ENCODE measurements around the gene SERP1. TPM values are rescaled to one million over a fixed set of nuclear protein-coding genes. Genes with fewer than 3 reads are reported as not detected.
A peak's percentile ranks its signal among the peaks of the same experiment; 100 is the strongest.

SERP1 gene
- total RNA-seq, 1 donor from 2014 or later, result 120 TPM

- Mint-ChIP-seq H3K27ac (no peak overlapping the region), H3K4me1 (no peaks in the 10 kb centered on the region), H3K9me3 (no peaks in the 10 kb centered on the region), H3K36me3 (peaks cover 17% of the 10 kb centered on the region), H3K4me3 (no peak overlapping the region), H3K27me3 (ENCODE audit: insufficient read depth, low read depth) (no peaks in the 10 kb centered on the region)
- H3K4me1 ChIP-seq, result no peaks in the 10 kb centered on the region
- H3K9me3 ChIP-seq (ENCODE audit: low read depth), result no peaks in the 10 kb centered on the region
- TF ChIP-seq EZH2phosphoT487 (IDR thresholded peaks at IDR 0.05), result no peak
- TF ChIP-seq EZH2 (IDR thresholded peaks at IDR 0.05), result no peak
- TF ChIP-seq, protein P1, sequence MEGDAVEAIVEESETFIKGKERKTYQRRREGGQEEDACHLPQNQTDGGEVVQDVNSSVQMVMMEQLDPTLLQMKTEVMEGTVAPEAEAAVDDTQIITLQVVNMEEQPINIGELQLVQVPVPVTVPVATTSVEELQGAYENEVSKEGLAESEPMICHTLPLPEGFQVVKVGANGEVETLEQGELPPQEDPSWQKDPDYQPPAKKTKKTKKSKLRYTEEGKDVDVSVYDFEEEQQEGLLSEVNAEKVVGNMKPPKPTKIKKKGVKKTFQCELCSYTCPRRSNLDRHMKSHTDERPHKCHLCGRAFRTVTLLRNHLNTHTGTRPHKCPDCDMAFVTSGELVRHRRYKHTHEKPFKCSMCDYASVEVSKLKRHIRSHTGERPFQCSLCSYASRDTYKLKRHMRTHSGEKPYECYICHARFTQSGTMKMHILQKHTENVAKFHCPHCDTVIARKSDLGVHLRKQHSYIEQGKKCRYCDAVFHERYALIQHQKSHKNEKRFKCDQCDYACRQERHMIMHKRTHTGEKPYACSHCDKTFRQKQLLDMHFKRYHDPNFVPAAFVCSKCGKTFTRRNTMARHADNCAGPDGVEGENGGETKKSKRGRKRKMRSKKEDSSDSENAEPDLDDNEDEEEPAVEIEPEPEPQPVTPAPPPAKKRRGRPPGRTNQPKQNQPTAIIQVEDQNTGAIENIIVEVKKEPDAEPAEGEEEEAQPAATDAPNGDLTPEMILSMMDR (IDR thresholded peaks at IDR 0.05), result no peak
- H3F3A ChIP-seq (ENCODE audit: low read depth), result peaks cover 8% of the 10 kb centered on the region
- H2AFZ ChIP-seq (replicated peaks), result no peak overlapping the region
- H3K4me3 ChIP-seq, result no peak overlapping the region
- no peak overlapping the region for H3K27ac ChIP-seq
- no peaks in the 10 kb centered on the region for H3K79me2 ChIP-seq (ENCODE audit: low read depth)
- no peak overlapping the region for H3K4me2 ChIP-seq
- H3K36me3 ChIP-seq, result peaks cover 21% of the 10 kb centered on the region
- no peaks in the 10 kb centered on the region for H3K27me3 ChIP-seq
- DNase-seq (ENCODE audit: low spot score), result no peak
- no peak overlapping the region for H3K9ac ChIP-seq
- H4K20me1 ChIP-seq (ENCODE audit: low read depth), result peaks cover 5% of the 10 kb centered on the region
These were observed 34.9 kb upstream of the SERP1 start for GRCh38 chr3:150581174-150581573.

- H3K4me2 ChIP-seq, result no peak overlapping the region
- Mint-ChIP-seq H3K4me1 (no peaks in the 10 kb centered on the region), H3K36me3 (peaks cover 12% of the 10 kb centered on the region), H3K9me3 (no peaks in the 10 kb centered on the region), H3K27ac (no peak overlapping the region), H3K27me3 (ENCODE audit: insufficient read depth, low read depth) (no peaks in the 10 kb centered on the region), H3K4me3 (no peak overlapping the region)
- TF ChIP-seq, protein P1 (IDR thresholded peaks at IDR 0.05), result peak; percentile 12
- TF ChIP-seq EZH2 (IDR thresholded peaks at IDR 0.05), result no peak
- DNase-seq (ENCODE audit: low spot score), result no peak
- no peak overlapping the region for H3K4me3 ChIP-seq
- H3K9ac ChIP-seq, result no peak overlapping the region
- H2AFZ ChIP-seq (replicated peaks), result no peak overlapping the region
- H3K79me2 ChIP-seq (ENCODE audit: low read depth), result no peaks in the 10 kb centered on the region
- H3K27ac ChIP-seq, result no peak overlapping the region
- peaks cover 7% of the 10 kb centered on the region for H3K36me3 ChIP-seq
- H3K4me1 ChIP-seq, result no peaks in the 10 kb centered on the region
- no peaks in the 10 kb centered on the region for H3K27me3 ChIP-seq
- H3K9me3 ChIP-seq (ENCODE audit: low read depth), result no peaks in the 10 kb centered on the region
- H4K20me1 ChIP-seq (ENCODE audit: low read depth), result peaks cover 5% of the 10 kb centered on the region
- H3F3A ChIP-seq (ENCODE audit: low read depth), result peaks cover 14% of the 10 kb centered on the region
These were observed 31.6 kb upstream of the SERP1 start for GRCh38 chr3:150577855-150578254.

DNA sequence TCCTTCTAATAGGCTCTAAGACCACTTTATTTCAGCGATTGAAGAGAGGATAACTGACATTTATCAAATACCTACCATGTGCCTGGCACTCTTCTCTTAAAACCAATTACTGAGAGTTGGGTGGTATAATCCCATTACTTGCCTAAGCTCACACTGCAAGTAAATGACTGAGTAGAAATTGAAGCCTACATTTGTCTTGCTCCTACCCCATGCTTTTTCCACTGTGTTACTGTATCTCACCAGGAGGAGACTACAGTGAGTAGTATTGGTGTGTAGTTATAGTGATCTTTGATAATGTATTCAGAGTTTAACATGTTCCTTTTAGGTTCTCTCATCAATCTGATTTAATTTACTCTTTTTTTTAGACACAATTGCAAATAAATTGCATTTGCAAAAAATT, 21.0 kb upstream of the SERP1 start:
- no peak for DNase-seq (ENCODE audit: low spot score)
- H3K27ac ChIP-seq, result no peak overlapping the region
- H2AFZ ChIP-seq (replicated peaks), result no peak overlapping the region
- TF ChIP-seq, protein P1 (IDR thresholded peaks at IDR 0.05), result no peak
- TF ChIP-seq EZH2 (IDR thresholded peaks at IDR 0.05) (no peak), EZH2phosphoT487 (IDR thresholded peaks at IDR 0.05) (no peak)
- Mint-ChIP-seq H3K27ac (no peak overlapping the region), H3K27me3 (ENCODE audit: insufficient read depth, low read depth) (no peaks in the 10 kb centered on the region), H3K4me3 (no peak overlapping the region), H3K36me3 (peaks cover 14% of the 10 kb centered on the region), H3K9me3 (no peaks in the 10 kb centered on the region), H3K4me1 (no peaks in the 10 kb centered on the region)
- no peaks in the 10 kb centered on the region for H3K9me3 ChIP-seq (ENCODE audit: low read depth)
- no peaks in the 10 kb centered on the region for H3K79me2 ChIP-seq (ENCODE audit: low read depth)
- peaks cover 33% of the 10 kb centered on the region for H3K36me3 ChIP-seq
- H3F3A ChIP-seq (ENCODE audit: low read depth), result peaks cover 6% of the 10 kb centered on the region
- no peak overlapping the region for H3K4me2 ChIP-seq
- H3K9ac ChIP-seq, result no peak overlapping the region
- H4K20me1 ChIP-seq (ENCODE audit: low read depth), result no peaks in the 10 kb centered on the region
- H3K4me1 ChIP-seq, result no peaks in the 10 kb centered on the region
- H3K4me3 ChIP-seq, result no peak overlapping the region
- H3K27me3 ChIP-seq, result no peaks in the 10 kb centered on the region
